Smooth muscle cell (in vitro differentiated cells): Measurements from ENCODE around the gene MCRIP1. TPM values are rescaled to one million over a fixed set of nuclear protein-coding genes. Genes with fewer than 3 reads are reported as not detected.

Experiments
- DNase-seq: peaks from one replicate; lab custom pipeline; 2025; ENCODE audit not compliant: unreplicated experiment; lab: John Stamatoyannopoulos, UW
- H2AFZ ChIP-seq: fragments of 200-600 bp; sonication (generic); 2 replicates; pipeline ENCODE4 v1.6.0; 2016; ENCODE audit warnings: antibody characterized with exemption, low read depth, mild to moderate bottlenecking
- H3F3A ChIP-seq: fragments of 200-600 bp; sonication (generic); 2 replicates; pipeline ENCODE4 v1.6.0; 2017; ENCODE audit warnings: antibody characterized with exemption, low read depth
- H3K27ac ChIP-seq: fragments of 200-600 bp; sonication (generic); 2 replicates; pipeline ENCODE4 v1.5.1; 2016; ENCODE audit warnings: low read depth, mild to moderate bottlenecking
- H3K27me3 ChIP-seq: fragments of 200-600 bp; sonication (generic); 2 replicates; pipeline ENCODE4 v1.6.1; 2016; ENCODE audit warnings: low read depth, mild to moderate bottlenecking
- H3K36me3 ChIP-seq: fragments of 200-600 bp; sonication (generic); 2 replicates; pipeline ENCODE4 v1.5.1; 2016; ENCODE audit warnings: low read depth
- H3K4me1 ChIP-seq: fragments of 200-600 bp; sonication (generic); 2 replicates; pipeline ENCODE4 v1.5.1; 2016; ENCODE audit warnings: low read depth
- H3K4me2 ChIP-seq: fragments of 200-600 bp; sonication (generic); 2 replicates; pipeline ENCODE4 v1.6.0; 2016; ENCODE audit warnings: mild to moderate bottlenecking
- H3K4me3 ChIP-seq: fragments of 200-600 bp; sonication (generic); 2 replicates; pipeline ENCODE4 v1.5.1; 2016; ENCODE audit warnings: mild to moderate bottlenecking
- H3K79me2 ChIP-seq: fragments of 200-600 bp; sonication (generic); 2 replicates; pipeline ENCODE4 v1.6.0; 2016; ENCODE audit warnings: low read depth, mild to moderate bottlenecking
- H3K9ac ChIP-seq: fragments of 200-600 bp; sonication (generic); 2 replicates; pipeline ENCODE4 v1.6.0; 2016; ENCODE audit warnings: low read depth
- H3K9me3 ChIP-seq: fragments of 200-600 bp; sonication (generic); replicated peaks from 2 replicates; pipeline ENCODE4 v1.5.1; 2016; ENCODE audit warnings: low read depth
- H4K20me1 ChIP-seq: fragments of 200-600 bp; sonication (generic); 2 replicates; pipeline ENCODE4 v1.6.0; 2016; ENCODE audit warnings: low read depth
- CTCF ChIP-seq: fragments of 200-600 bp; sonication (generic); IDR thresholded peaks from 2 replicates; pipeline ENCODE4 v1.5.1; 2017; ENCODE audit warnings: borderline replicate concordance, mild to moderate bottlenecking, antibody characterized with exemption; ENCODE audit not compliant: insufficient read depth, poor library complexity, severe bottlenecking
- WGBS: methylation state at CpG from one replicate; pipeline ENCODE4 v1.1.7; 2016; ENCODE audit warnings: low lambda C conversion rate; 5-methylcytosine and 5-hydroxymethylcytosine counted together
- polyA plus RNA-seq: library from polyadenylated mRNA; unstranded; fragments of >200 nt; fragmentation: Nextera tagmentation; extraction: Ambion mirVana; gene quantifications from 2 replicates; pipeline ENCODE4 v1.2.1, GENCODE V29; 2016
- total RNA-seq: library from RNA; depleted of rRNA; stranded (reverse); fragments of >200 nt; gene quantifications from 2 replicates; pipeline ENCODE4 v1.2.3, GENCODE V29; 2014

The MCRIP1 gene
- total and polyA plus RNA-seq, 2 experiments from 2014 or later = 85.1 to 208 TPM

DNA sequence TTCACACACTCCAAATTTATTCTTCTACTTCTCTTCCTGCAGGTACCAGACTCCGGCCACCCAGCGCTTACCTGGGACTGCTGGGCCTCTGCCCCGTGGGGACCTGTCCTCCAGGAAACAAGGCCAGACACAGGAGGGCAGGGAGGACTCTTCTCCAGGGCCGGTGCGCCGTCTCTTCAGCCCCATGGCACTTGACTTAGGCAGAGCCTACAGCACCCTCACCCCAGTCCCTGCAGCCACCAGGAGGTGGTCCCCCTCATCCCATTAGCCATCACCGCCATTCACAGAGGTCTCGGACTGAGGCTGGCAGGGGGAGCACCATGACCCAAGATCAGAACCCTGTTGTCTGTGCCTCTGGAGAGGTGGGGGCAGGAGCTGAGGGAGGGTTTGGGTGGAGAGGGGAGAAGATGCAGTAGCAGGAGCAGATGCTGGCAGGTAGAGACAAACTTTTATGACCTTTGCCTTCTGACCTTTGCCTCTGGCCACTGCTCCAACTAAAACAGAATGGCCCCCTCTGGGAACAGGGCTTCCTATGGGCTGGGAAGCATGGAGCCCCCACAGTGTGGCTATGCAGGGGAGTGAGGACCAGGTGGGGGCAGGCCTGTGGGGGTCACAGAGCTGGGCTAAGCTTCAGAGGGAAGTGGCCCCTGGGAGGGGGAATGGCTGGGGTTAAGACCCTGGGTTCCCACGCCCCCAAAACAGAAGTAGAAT lies 30.9 kb downstream of the MCRIP1 start:
- H3K27me3 ChIP-seq = peaks cover 70% of the 10 kb centered on the region
- TF ChIP-seq CTCF = no peak

DNA sequence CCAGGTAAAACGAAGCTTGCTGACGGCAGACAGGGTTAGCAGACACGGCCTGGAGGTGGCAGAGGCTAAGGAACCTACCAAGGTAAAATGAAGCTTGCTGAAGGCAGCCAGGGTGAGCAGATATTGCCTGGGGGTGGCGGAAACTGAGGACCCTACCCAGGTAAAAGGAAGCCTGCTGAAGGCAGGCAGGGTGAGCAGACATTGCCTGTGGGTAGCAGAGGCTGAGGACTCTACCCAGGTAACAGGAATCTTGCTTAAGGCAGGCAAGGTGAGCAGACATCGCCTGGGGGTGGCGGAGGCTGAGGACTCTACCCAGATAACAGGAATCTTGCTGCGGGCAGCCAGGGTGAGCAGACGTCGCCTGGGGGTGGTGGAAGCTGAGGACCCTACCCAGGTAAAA lies 31.8 kb downstream of the MCRIP1 start:
- Histone ChIP-seq H3K27ac (no peak overlapping the region), H3K4me3 (no peak overlapping the region), H3F3A (no peaks in the 10 kb centered on the region), H3K79me2 (no peaks in the 10 kb centered on the region), H3K27me3 (peaks cover 61% of the 10 kb centered on the region), H3K9ac (no peak overlapping the region), H3K36me3 (no peaks in the 10 kb centered on the region), H4K20me1 (no peaks in the 10 kb centered on the region), H3K4me1 (peaks cover 3% of the 10 kb centered on the region), H3K4me2 (no peak overlapping the region), H2AFZ (no peak overlapping the region), H3K9me3 (no peaks in the 10 kb centered on the region)
- no peak for DNase-seq
- TF ChIP-seq CTCF = no peak
- 93% methylated on average over 9 of the region's 9 CpGs for WGBS

More for the DNA sequence above, 30.9 kb downstream of the MCRIP1 start:
- 89% methylated on average over 9 of the region's 9 CpGs for WGBS
- DNase-seq = no peak
- no peak overlapping the region for H3K9ac ChIP-seq
- H3F3A ChIP-seq = no peaks in the 10 kb centered on the region
- H2AFZ ChIP-seq = no peak overlapping the region
- no peak overlapping the region for H3K4me3 ChIP-seq
- H3K4me2 ChIP-seq = no peak overlapping the region
- H4K20me1 ChIP-seq = no peaks in the 10 kb centered on the region
- H3K27ac ChIP-seq = no peak overlapping the region
- H3K79me2 ChIP-seq = no peaks in the 10 kb centered on the region
- H3K9me3 ChIP-seq = no peaks in the 10 kb centered on the region
- no peaks in the 10 kb centered on the region for H3K36me3 ChIP-seq
- H3K4me1 ChIP-seq = peaks cover 3% of the 10 kb centered on the region

- no peaks in the 10 kb centered on the region for H3K9me3 ChIP-seq
- no peak overlapping the region for H3K9ac ChIP-seq
Observed at GRCh38 chr17:81794509-81794908, 38.6 kb downstream of the MCRIP1 start.

More at GRCh38 chr17:81794509-81794908, 38.6 kb downstream of the MCRIP1 start:
- Histone ChIP-seq H3K27me3 (no peaks in the 10 kb centered on the region), H4K20me1 (no peaks in the 10 kb centered on the region), H3K79me2 (no peaks in the 10 kb centered on the region), H3K4me3 (no peak overlapping the region), H3K27ac (no peak overlapping the region), H2AFZ (no peak overlapping the region), H3K36me3 (no peaks in the 10 kb centered on the region), H3K4me2 (no peak overlapping the region), H3K4me1 (no peaks in the 10 kb centered on the region), H3F3A (no peaks in the 10 kb centered on the region)
- DNase-seq = no peak
- TF ChIP-seq CTCF = no peak
- 51% methylated on average over 8 of the region's 8 CpGs for WGBS
